MCF 10A (cell line): ENCODE results near the gene EWSR1. TPM values are rescaled to one million over a fixed set of nuclear protein-coding genes. Genes with fewer than 3 reads are reported as not detected.

Source experiments
- BruUV-seq: library from RNA; stranded (reverse); fragments of 400-500 nt; replicated peaks from 2 replicates; lab custom pipeline; 2021; lab: Mats Ljungman, UMichigan
- CTCF ChIA-PET: fragments of 300-600 bp; sonication (Branson Sonifier 250); formaldehyde crosslinking; extraction: SDS; loops from one replicate; lab custom pipeline; 2021; ENCODE audit warnings: antibody characterized with exemption, inconsistent platforms; lab: Yijun Ruan, JAX
- POLR2A ChIA-PET: fragments of 300-600, 350-650 bp; sonication (Branson Sonifier 250); formaldehyde crosslinking; extraction: SDS; loops from one replicate; lab custom pipeline; 2020; ENCODE audit warnings: antibody characterized with exemption, inconsistent platforms; lab: Yijun Ruan, JAX
- DNase-seq: peaks from one replicate; pipeline ENCODE4 v3.0.0-alpha.2; 2018; ENCODE audit not compliant: unreplicated experiment
- H3K27ac Mint-ChIP-seq: one replicate; pipeline ENCODE4 v1.8.0; 2022; ENCODE audit warnings: mild to moderate bottlenecking, low read depth, mixed read lengths; ENCODE audit not compliant: unreplicated experiment
- H3K27me3 Mint-ChIP-seq: one replicate; pipeline ENCODE4 v1.8.0; 2022; ENCODE audit warnings: mixed read lengths; ENCODE audit not compliant: insufficient read depth, unreplicated experiment
- H3K36me3 Mint-ChIP-seq: one replicate; pipeline ENCODE4 v1.8.0; 2022; ENCODE audit warnings: mild to moderate bottlenecking, moderate library complexity, mixed read lengths; ENCODE audit not compliant: insufficient read depth, unreplicated experiment
- H3K4me1 Mint-ChIP-seq: one replicate; pipeline ENCODE4 v1.8.0; 2022; ENCODE audit warnings: mixed read lengths; ENCODE audit not compliant: insufficient read depth, unreplicated experiment
- H3K4me3 Mint-ChIP-seq: one replicate; pipeline ENCODE4 v1.8.0; 2022; ENCODE audit warnings: mild to moderate bottlenecking, moderate library complexity, mixed read lengths; ENCODE audit not compliant: unreplicated experiment
- H3K9me3 Mint-ChIP-seq: one replicate; pipeline ENCODE4 v1.8.0; 2022; ENCODE audit warnings: mixed read lengths; ENCODE audit not compliant: unreplicated experiment
- intact Hi-C: fragments of 100-400 bp; cut with micrococcal nuclease; formaldehyde crosslinking; loops from 2 replicates; pipeline ENCODE4 v1.14.1; 2022
- total RNA-seq: library from RNA; stranded (reverse); gene quantifications from 2 replicates; pipeline ENCODE4 v1.2.3, GENCODE V29; 2022
- TF ChIP-seq, protein P1 (sequence below): fragments of 200-600 bp; IDR thresholded peaks from one replicate; pipeline ENCODE4 v1.8.0; 2022; ENCODE audit warnings: antibody characterized with exemption, mild to moderate bottlenecking; ENCODE audit not compliant: unreplicated experiment

EWSR1 gene
- total RNA-seq, 1 experiment from 2014 or later: 486 TPM

DNA sequence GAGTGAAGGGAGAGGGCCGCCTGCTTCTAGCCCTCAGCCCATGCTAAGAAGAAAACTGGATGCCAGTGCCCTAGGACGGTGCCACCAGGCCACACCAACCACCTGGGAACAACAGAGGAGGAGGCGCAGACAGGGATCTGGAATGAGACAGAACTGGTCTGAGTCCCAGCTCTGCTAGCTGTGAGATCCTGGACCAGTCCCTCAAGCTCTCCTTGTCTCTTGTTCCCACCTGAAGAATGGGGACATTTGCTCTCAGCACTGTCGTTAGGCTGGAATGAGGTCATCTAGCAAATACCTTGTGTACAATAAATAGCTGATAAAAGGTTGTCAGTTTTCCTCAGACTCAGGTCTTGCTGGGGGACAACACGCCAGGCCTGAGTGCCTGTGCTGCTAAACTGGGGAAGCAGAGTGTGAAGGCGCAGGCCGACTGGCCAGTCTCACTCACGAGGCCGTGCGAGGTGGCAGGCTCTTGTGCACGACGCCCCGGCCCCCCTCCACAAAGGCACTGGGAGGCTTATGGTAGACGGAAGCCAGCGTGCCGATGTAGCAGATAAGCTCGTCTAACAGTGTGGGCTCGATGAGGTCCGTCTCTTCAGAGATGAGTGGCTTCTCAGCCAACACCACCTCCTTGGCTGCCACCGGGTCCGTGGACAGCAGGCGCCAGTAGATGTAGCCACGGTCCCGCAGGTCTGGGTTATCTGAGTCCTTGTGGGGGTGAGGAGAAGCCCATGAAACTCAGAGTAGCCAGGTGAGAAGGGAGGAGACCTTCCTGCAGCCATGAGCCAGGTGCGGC, 73.2 kb downstream of the EWSR1 start:
- no peaks in the 10 kb centered on the region for H3K9me3 Mint-ChIP-seq
- no peak overlapping the region for H3K4me3 Mint-ChIP-seq
- H3K27me3 Mint-ChIP-seq: no peaks in the 10 kb centered on the region
- TF ChIP-seq, protein P1, sequence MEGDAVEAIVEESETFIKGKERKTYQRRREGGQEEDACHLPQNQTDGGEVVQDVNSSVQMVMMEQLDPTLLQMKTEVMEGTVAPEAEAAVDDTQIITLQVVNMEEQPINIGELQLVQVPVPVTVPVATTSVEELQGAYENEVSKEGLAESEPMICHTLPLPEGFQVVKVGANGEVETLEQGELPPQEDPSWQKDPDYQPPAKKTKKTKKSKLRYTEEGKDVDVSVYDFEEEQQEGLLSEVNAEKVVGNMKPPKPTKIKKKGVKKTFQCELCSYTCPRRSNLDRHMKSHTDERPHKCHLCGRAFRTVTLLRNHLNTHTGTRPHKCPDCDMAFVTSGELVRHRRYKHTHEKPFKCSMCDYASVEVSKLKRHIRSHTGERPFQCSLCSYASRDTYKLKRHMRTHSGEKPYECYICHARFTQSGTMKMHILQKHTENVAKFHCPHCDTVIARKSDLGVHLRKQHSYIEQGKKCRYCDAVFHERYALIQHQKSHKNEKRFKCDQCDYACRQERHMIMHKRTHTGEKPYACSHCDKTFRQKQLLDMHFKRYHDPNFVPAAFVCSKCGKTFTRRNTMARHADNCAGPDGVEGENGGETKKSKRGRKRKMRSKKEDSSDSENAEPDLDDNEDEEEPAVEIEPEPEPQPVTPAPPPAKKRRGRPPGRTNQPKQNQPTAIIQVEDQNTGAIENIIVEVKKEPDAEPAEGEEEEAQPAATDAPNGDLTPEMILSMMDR: no peak
- ChIA-PET POLR2A (interaction anchor here (0.6 to 0.7 kb wide), 2 partner anchors 77 to 633 kb away, joined by 3 read pairs; no protein-coding TSS in a partner anchor), CTCF (interaction anchor here (0.6 kb wide), 1 partner anchor 748 kb away, joined by 3 read pairs; no protein-coding TSS in a partner anchor)
- no peak for DNase-seq
- peaks cover 29% of the 10 kb centered on the region for H3K4me1 Mint-ChIP-seq
- intact Hi-C loops: no loop called here
- no TSS peak for BruUV-seq
- peaks cover 57% of the 10 kb centered on the region for H3K36me3 Mint-ChIP-seq
- H3K27ac Mint-ChIP-seq: no peak overlapping the region

DNA sequence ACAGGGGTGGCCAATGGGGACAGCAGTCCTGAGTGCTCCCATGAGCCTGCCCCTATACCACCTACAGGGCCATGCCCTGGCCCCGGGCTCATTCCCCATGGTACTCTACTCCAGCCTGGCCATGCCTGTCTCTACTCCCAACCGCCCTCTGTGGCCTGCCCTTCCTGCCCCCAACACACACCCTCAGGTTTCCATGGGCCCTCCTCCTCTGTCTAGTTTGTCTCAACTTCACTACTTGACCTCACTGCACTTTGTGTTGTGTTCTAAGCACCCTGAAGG, 73.7 kb downstream of the EWSR1 start:
- H3K9me3 Mint-ChIP-seq: no peaks in the 10 kb centered on the region
- peaks cover 57% of the 10 kb centered on the region for H3K36me3 Mint-ChIP-seq
- intact Hi-C loops: no loop called here
- no peak overlapping the region for H3K27ac Mint-ChIP-seq
- TF ChIP-seq, protein P1: no peak
- H3K4me1 Mint-ChIP-seq: peaks cover 29% of the 10 kb centered on the region
- H3K27me3 Mint-ChIP-seq: no peaks in the 10 kb centered on the region
- ChIA-PET CTCF (no interaction called here), POLR2A (no interaction called here)
- no peak for DNase-seq
- H3K4me3 Mint-ChIP-seq: no peak overlapping the region
- BruUV-seq: no TSS peak

DNA sequence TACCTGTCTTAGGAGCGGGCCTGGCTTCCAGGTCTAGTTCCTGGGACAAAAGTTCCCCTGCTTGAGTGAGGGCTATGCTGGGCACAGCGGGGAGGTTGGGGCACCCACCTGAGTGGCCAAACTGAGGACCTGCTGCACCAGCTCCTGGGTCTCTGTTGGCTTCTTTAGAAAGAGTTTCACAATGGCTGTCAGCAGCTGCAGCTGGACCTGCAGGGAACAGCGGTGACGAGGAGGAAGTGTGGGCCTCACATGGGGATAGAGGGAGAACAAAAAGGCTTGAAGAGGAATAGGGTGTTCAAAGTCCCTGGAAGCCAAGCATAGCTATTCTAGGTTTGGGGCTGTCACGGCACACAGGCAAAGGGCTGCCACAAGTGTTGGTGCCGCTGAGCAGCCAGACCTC, 74.1 kb downstream of the EWSR1 start:
- Mint-ChIP-seq H3K36me3 (peaks cover 61% of the 10 kb centered on the region), H3K27ac (no peak overlapping the region), H3K4me1 (peaks cover 29% of the 10 kb centered on the region), H3K4me3 (no peak overlapping the region), H3K27me3 (no peaks in the 10 kb centered on the region), H3K9me3 (no peaks in the 10 kb centered on the region)
- no TSS peak for BruUV-seq
- intact Hi-C loops: no loop called here
- no peak for DNase-seq
- POLR2A ChIA-PET: interaction anchor here (0.6 kb wide), 1 partner anchor 26 kb away, joined by 3 read pairs; no protein-coding TSS in a partner anchor
- TF ChIP-seq, protein P1: no peak
- CTCF ChIA-PET: no interaction called here

DNA sequence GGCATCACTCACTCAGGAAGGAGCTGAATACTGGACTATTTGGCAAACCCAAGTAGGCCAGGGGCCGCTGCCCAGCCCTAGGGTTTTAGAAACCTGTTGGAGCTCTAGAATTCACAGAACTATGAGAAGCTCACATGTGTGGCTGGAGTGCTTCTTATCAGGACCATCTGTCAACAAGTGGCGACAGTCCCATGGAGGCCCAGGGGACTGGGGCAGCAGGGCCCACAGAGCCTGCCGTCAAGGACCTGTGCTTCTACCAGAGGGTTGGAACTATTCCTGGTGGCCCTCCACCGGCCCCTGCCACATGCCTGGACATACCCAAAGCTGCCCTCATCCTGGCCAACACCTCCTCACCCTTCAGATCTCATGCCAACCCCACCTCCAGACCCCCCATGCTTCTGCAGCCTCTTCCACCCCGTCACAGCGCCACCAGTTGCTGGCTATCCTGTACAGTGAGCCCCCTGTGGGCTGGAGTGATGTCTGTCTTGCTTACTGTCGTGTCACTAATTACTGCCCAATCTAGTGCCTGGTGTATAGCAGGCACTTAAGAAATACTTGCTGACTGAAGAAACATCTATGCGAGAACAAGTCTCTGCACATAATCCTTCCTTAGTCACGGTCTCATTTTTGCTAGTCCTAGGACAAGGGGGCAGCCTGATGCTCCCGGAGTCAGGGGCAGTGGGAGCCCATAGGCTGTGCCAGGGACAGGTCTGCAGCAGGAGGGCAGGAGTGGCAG, 74.7 kb downstream of the EWSR1 start:
- Mint-ChIP-seq H3K9me3 (no peaks in the 10 kb centered on the region), H3K27ac (no peak overlapping the region), H3K36me3 (peaks cover 65% of the 10 kb centered on the region), H3K4me3 (no peak overlapping the region), H3K27me3 (no peaks in the 10 kb centered on the region), H3K4me1 (peaks cover 29% of the 10 kb centered on the region)
- POLR2A ChIA-PET: interaction anchor here (0.5 to 0.6 kb wide), 2 partner anchors 25 to 263 kb away, joined by 3 read pairs; no protein-coding TSS in a partner anchor
- DNase-seq: no peak
- BruUV-seq: no TSS peak
- CTCF ChIA-PET: no interaction called here
- TF ChIP-seq, protein P1: no peak
- intact Hi-C loops: no loop called here
